ENCODE measurements around the gene PRPF4.

Gene PRPF4

DNA sequence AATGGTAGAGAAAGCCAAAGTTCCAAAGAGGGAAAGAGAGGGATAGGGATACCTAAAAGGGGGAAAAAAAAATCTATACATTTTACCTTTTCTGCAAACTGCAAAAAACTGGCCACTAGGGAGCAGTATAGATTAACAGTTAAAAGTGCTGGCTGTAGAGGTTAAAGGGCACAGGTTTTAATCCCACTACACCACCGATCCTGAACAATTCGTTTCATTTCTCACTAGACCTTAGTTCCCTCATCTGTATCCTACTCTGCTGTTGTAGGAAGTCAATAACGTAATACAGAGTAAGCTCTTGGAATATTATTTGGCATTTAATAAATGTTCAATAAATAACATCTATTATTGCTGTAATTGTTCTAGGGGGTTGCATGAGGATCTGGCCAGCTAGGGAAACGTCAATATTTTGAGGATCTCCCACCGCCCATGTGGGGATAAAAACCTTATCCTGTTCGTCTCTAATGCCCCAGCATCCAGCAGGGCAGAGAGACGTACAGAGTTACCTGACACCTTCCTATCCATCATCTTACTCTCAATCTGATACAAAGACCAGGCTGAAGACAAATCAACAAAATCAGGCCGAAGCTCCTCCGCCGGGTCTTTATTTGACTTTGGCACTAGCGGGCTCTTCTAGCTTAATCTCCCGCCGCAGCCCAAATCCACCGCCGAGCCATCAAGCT, 843 bp upstream of the PRPF4 start:
- H3K4me3 ChIP-seq (replicated peaks; ENCODE audit: insufficient read depth, low read length): peak overlapping the region; percentile 89
- no peaks in the 10 kb centered on the region for H3K27me3 ChIP-seq (ENCODE audit: insufficient read depth, poor library complexity, severe bottlenecking)
- peak overlapping the region; percentile 92 for H3K27ac ChIP-seq (replicated peaks)
- peak in 1 of 2 experiments; percentile 61 for DNase-seq (ENCODE audit: low read depth in 1 of 2, low spot score in 1 of 2)
- TF ChIP-seq SPI1 (IDR thresholded peaks at IDR 0.05; ENCODE audit: borderline replicate concordance, low read depth): no peak
- TF ChIP-seq GABPA (IDR thresholded peaks at IDR 0.05; ENCODE audit: low read depth): no peak
- TF ChIP-seq, protein P1, sequence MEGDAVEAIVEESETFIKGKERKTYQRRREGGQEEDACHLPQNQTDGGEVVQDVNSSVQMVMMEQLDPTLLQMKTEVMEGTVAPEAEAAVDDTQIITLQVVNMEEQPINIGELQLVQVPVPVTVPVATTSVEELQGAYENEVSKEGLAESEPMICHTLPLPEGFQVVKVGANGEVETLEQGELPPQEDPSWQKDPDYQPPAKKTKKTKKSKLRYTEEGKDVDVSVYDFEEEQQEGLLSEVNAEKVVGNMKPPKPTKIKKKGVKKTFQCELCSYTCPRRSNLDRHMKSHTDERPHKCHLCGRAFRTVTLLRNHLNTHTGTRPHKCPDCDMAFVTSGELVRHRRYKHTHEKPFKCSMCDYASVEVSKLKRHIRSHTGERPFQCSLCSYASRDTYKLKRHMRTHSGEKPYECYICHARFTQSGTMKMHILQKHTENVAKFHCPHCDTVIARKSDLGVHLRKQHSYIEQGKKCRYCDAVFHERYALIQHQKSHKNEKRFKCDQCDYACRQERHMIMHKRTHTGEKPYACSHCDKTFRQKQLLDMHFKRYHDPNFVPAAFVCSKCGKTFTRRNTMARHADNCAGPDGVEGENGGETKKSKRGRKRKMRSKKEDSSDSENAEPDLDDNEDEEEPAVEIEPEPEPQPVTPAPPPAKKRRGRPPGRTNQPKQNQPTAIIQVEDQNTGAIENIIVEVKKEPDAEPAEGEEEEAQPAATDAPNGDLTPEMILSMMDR (IDR thresholded peaks at IDR 0.05; ENCODE audit: insufficient read depth, low read length): peak; percentile 28
- TF ChIP-seq POLR2AphosphoS5 (IDR thresholded peaks at IDR 0.05; ENCODE audit: low read depth): no peak
- TF ChIP-seq, protein P2, sequence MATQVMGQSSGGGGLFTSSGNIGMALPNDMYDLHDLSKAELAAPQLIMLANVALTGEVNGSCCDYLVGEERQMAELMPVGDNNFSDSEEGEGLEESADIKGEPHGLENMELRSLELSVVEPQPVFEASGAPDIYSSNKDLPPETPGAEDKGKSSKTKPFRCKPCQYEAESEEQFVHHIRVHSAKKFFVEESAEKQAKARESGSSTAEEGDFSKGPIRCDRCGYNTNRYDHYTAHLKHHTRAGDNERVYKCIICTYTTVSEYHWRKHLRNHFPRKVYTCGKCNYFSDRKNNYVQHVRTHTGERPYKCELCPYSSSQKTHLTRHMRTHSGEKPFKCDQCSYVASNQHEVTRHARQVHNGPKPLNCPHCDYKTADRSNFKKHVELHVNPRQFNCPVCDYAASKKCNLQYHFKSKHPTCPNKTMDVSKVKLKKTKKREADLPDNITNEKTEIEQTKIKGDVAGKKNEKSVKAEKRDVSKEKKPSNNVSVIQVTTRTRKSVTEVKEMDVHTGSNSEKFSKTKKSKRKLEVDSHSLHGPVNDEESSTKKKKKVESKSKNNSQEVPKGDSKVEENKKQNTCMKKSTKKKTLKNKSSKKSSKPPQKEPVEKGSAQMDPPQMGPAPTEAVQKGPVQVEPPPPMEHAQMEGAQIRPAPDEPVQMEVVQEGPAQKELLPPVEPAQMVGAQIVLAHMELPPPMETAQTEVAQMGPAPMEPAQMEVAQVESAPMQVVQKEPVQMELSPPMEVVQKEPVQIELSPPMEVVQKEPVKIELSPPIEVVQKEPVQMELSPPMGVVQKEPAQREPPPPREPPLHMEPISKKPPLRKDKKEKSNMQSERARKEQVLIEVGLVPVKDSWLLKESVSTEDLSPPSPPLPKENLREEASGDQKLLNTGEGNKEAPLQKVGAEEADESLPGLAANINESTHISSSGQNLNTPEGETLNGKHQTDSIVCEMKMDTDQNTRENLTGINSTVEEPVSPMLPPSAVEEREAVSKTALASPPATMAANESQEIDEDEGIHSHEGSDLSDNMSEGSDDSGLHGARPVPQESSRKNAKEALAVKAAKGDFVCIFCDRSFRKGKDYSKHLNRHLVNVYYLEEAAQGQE (IDR thresholded peaks at IDR 0.05; ENCODE audit: insufficient replicate concordance, low read depth): no peak

DNA sequence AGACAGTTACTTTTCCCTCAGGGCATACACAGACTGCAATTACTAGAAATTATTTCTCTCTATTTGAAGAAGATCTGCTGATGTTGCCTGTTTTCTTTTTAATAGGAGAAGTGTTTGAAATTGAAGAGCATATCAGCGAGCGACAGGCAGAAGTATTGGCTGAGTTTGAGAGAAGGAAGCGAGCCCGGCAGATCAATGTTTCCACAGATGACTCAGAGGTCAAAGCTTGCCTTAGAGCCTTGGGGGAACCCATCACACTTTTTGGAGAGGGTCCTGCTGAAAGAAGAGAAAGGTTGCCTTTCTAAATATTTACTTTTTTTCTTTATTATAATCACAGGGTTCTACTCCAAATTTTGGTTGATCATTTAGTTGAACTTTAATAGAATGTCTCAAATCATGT, 3.4 kb downstream of the PRPF4 start:
- no peaks in the 10 kb centered on the region for H3K27me3 ChIP-seq (ENCODE audit: insufficient read depth, poor library complexity, severe bottlenecking)
- no peak overlapping the region for H3K27ac ChIP-seq (replicated peaks)
- DNase-seq (ENCODE audit: low read depth in 1 of 2, low spot score in 1 of 2): no peak
- TF ChIP-seq, protein P1 (IDR thresholded peaks at IDR 0.05; ENCODE audit: insufficient read depth, low read length): no peak
- no peak for TF ChIP-seq GABPA (IDR thresholded peaks at IDR 0.05; ENCODE audit: low read depth)
- no peak for TF ChIP-seq SPI1 (IDR thresholded peaks at IDR 0.05; ENCODE audit: borderline replicate concordance, low read depth)
- no peak for TF ChIP-seq POLR2AphosphoS5 (IDR thresholded peaks at IDR 0.05; ENCODE audit: low read depth)
- TF ChIP-seq, protein P2 (IDR thresholded peaks at IDR 0.05; ENCODE audit: insufficient replicate concordance, low read depth): no peak
- H3K4me3 ChIP-seq (replicated peaks; ENCODE audit: insufficient read depth, low read length): no peak overlapping the region

DNA sequence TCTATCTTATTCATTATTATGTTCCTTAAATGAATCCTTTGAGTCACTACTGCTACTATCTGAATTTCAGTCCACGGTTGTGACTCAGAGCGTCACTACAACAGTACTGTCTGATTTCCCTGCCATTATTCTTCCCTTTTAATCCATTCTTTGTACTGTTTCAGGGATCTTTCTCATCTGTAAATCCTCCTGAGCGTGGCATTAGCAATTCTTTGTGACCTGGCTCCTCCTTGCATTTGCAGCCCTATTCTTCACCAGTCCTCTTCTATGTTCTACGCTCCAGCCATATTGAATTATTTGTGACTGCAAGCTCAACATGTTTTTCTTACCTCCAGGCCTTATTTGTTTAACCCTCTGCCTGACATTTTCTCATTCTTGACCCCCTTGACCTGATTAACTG, 5.9 kb downstream of the PRPF4 start:
- H3K4me3 ChIP-seq (replicated peaks; ENCODE audit: insufficient read depth, low read length): no peak overlapping the region
- DNase-seq (ENCODE audit: low read depth in 1 of 2, low spot score in 1 of 2): no peak
- H3K27me3 ChIP-seq (ENCODE audit: insufficient read depth, poor library complexity, severe bottlenecking): no peaks in the 10 kb centered on the region
- no peak overlapping the region for H3K27ac ChIP-seq (replicated peaks)
- TF ChIP-seq GABPA (IDR thresholded peaks at IDR 0.05; ENCODE audit: low read depth) (no peak), SPI1 (IDR thresholded peaks at IDR 0.05; ENCODE audit: borderline replicate concordance, low read depth) (no peak), POLR2AphosphoS5 (IDR thresholded peaks at IDR 0.05; ENCODE audit: low read depth) (no peak)
- TF ChIP-seq, protein P1 (IDR thresholded peaks at IDR 0.05; ENCODE audit: insufficient read depth, low read length): no peak
- TF ChIP-seq, protein P2 (IDR thresholded peaks at IDR 0.05; ENCODE audit: insufficient replicate concordance, low read depth): no peak

Data from HL-60 (cell line).